HepG2 (cell line): ENCODE data around the gene LRBA.

ENCODE experiments used
- CTCF ChIP-seq: sonication (generic); formaldehyde crosslinking; IDR thresholded peaks from 2 replicates; pipeline ENCODE4 v1.5.0; 2020; ENCODE audit warnings: mild to moderate bottlenecking, missing genetic modification reagents, moderate library complexity
- FOXM1 ChIP-seq: sonication (generic); formaldehyde crosslinking; IDR thresholded peaks from 2 replicates; pipeline ENCODE4 v1.5.0; 2020; ENCODE audit warnings: missing genetic modification reagents
- IKZF4 ChIP-seq: sonication (generic); formaldehyde crosslinking; IDR thresholded peaks from 2 replicates; pipeline ENCODE4 v1.5.1; 2020; ENCODE audit warnings: borderline replicate concordance, mild to moderate bottlenecking, low read depth, missing genetic modification reagents; ENCODE audit errors: not compliant biosample characterization
- JUND ChIP-seq: sonication (generic); formaldehyde crosslinking; IDR thresholded peaks from 2 replicates; pipeline ENCODE4 v1.8.0; 2022; ENCODE audit warnings: mild to moderate bottlenecking, missing genetic modification reagents
- MEIS2 ChIP-seq: sonication (generic); formaldehyde crosslinking; IDR thresholded peaks from 2 replicates; pipeline ENCODE4 v1.9.0; 2021; ENCODE audit warnings: mild to moderate bottlenecking, missing genetic modification reagents
- POGZ ChIP-seq: sonication (generic); formaldehyde crosslinking; IDR thresholded peaks from 2 replicates; pipeline ENCODE4 v1.4.0; 2020; ENCODE audit warnings: mild to moderate bottlenecking, missing genetic modification reagents
- RFX5 ChIP-seq: IDR thresholded peaks from 2 replicates; pipeline ENCODE4 v1.6.1; 2011; ENCODE audit warnings: low read depth, low read length, improper control_type of control experiment
- SETDB1 ChIP-seq: sonication (generic); formaldehyde crosslinking; IDR thresholded peaks from 2 replicates; pipeline ENCODE4 v1.5.1; 2020; ENCODE audit warnings: missing genetic modification reagents, mild to moderate bottlenecking, borderline replicate concordance
- ZBTB21 ChIP-seq: sonication (generic); formaldehyde crosslinking; IDR thresholded peaks from 2 replicates; pipeline ENCODE4 v1.4.0; 2020; ENCODE audit warnings: missing genetic modification reagents
- ZBTB7A ChIP-seq: sonication (generic); formaldehyde crosslinking; IDR thresholded peaks from 2 replicates; pipeline ENCODE4 v1.8.0; 2022; ENCODE audit warnings: mild to moderate bottlenecking, missing genetic modification reagents

GRCh38 chr4:150286656-150287055 lies 728.4 kb downstream of the LRBA start:
- TF ChIP-seq RFX5 (no peak), ZBTB7A (CRISPR knock-in tag) (no peak), ZBTB21 (CRISPR knock-in tag) (no peak), IKZF4 (CRISPR knock-in tag) (no peak), FOXM1 (CRISPR knock-in tag) (no peak), JUND (CRISPR knock-in tag) (no peak), CTCF (CRISPR knock-in tag) (no peak), SETDB1 (CRISPR knock-in tag) (no peak), POGZ (CRISPR knock-in tag) (no peak), MEIS2 (CRISPR knock-in tag) (no peak)
